SK-N-SH treated with all-trans-retinoic acid at 6 μM for 48 hours (cell line): ENCODE results near the gene ARL15.

ENCODE experiments used
- ATAC-seq: fragments of 200-7000 bp; cut with Tn5 transposase; 3 replicates; pipeline ENCODE4 v1.9.1; 2020; ENCODE audit warnings: mild to moderate bottlenecking, moderate library complexity
- ARNTL ChIP-seq: fragments of 450-650 bp; formaldehyde crosslinking; IDR thresholded peaks from 2 replicates; pipeline ENCODE4 v1.5.0; 2020; ENCODE audit warnings: low read depth, mild to moderate bottlenecking, moderate library complexity, borderline replicate concordance
- BACH2 ChIP-seq: fragments of 250-450 bp; sonication (Bioruptor Pico); IDR thresholded peaks from 2 replicates; pipeline ENCODE4 v1.9.0; 2021; ENCODE audit warnings: mild to moderate bottlenecking, borderline replicate concordance
- ESRRG ChIP-seq: fragments of 250-450 bp; sonication (Bioruptor Pico); IDR thresholded peaks from 2 replicates; pipeline ENCODE4 v1.6.1; 2021; ENCODE audit warnings: mild to moderate bottlenecking
- GLIS3 ChIP-seq: fragments of 250-450 bp; sonication (Bioruptor Pico); IDR thresholded peaks from 2 replicates; pipeline ENCODE4 v1.5.0; 2020; ENCODE audit warnings: mild to moderate bottlenecking, moderate library complexity
- ISL1 ChIP-seq: fragments of 250-450 bp; sonication (Bioruptor Pico); IDR thresholded peaks from 2 replicates; pipeline ENCODE4 v2.1.2; 2022; ENCODE audit warnings: mild to moderate bottlenecking, moderate library complexity
- OSR1 ChIP-seq: fragments of 250-450 bp; sonication (Bioruptor Pico); IDR thresholded peaks from 2 replicates; pipeline ENCODE4 v1.8.0; 2022; ENCODE audit warnings: moderate library complexity, mild to moderate bottlenecking, inconsistent platforms
- PPARA ChIP-seq: fragments of 250-450 bp; sonication (Bioruptor Pico); IDR thresholded peaks from 2 replicates; pipeline ENCODE4 v1.5.0; 2020; ENCODE audit warnings: mild to moderate bottlenecking, borderline replicate concordance
- RARB ChIP-seq: fragments of 250-450 bp; sonication (Bioruptor Pico); IDR thresholded peaks from 2 replicates; pipeline ENCODE4 v1.8.0; 2021; ENCODE audit warnings: mild to moderate bottlenecking, moderate library complexity
- SNAI2 ChIP-seq: fragments of 250-450 bp; sonication (Bioruptor Pico); IDR thresholded peaks from 2 replicates; pipeline ENCODE4 v1.5.0; 2020; ENCODE audit warnings: mild to moderate bottlenecking, moderate library complexity
- TCF4 ChIP-seq: fragments of 250-450 bp; sonication (Bioruptor Pico); IDR thresholded peaks from 2 replicates; pipeline ENCODE4 v1.8.0; 2021; ENCODE audit warnings: mild to moderate bottlenecking, moderate library complexity, borderline replicate concordance
- TOX ChIP-seq: fragments of 250-450 bp; sonication (Bioruptor Pico); IDR thresholded peaks from 2 replicates; pipeline ENCODE4 v1.8.0; 2021; ENCODE audit warnings: mild to moderate bottlenecking, moderate library complexity, borderline replicate concordance
- ZC3H10 ChIP-seq: fragments of 250-450 bp; sonication (Bioruptor Pico); IDR thresholded peaks from 2 replicates; pipeline ENCODE4 v1.5.1; 2021; ENCODE audit warnings: mild to moderate bottlenecking, moderate library complexity
- ZFP3 ChIP-seq: fragments of 250-450 bp; sonication (Bioruptor Pico); IDR thresholded peaks from 2 replicates; pipeline ENCODE4 v1.5.0; 2020; ENCODE audit warnings: mild to moderate bottlenecking, moderate library complexity
- ZFP30 ChIP-seq: fragments of 450-650 bp; formaldehyde crosslinking; IDR thresholded peaks from 2 replicates; pipeline ENCODE4 v1.5.0; 2022; ENCODE audit warnings: mild to moderate bottlenecking, moderate library complexity
- ZNF565 ChIP-seq: fragments of 450-650 bp; formaldehyde crosslinking; conservative IDR thresholded peaks from 2 replicates; pipeline ENCODE4 v1.5.0; 2020; ENCODE audit warnings: low read depth, mild to moderate bottlenecking, moderate library complexity
- ZNF70 ChIP-seq: fragments of 450-650 bp; formaldehyde crosslinking; IDR thresholded peaks from 2 replicates; pipeline ENCODE4 v1.5.0; 2020; ENCODE audit warnings: mild to moderate bottlenecking, moderate library complexity
- ZNF8 ChIP-seq: fragments of 450-650 bp; formaldehyde crosslinking; IDR thresholded peaks from 2 replicates; pipeline ENCODE4 v1.5.0; 2020; ENCODE audit warnings: mild to moderate bottlenecking, moderate library complexity
- TF ChIP-seq, protein P1 (sequence below): fragments of 250-450 bp; sonication (Bioruptor Pico); IDR thresholded peaks from 2 replicates; pipeline ENCODE4 v1.5.0; 2020; ENCODE audit warnings: mild to moderate bottlenecking, moderate library complexity
- TF ChIP-seq, protein P2 (sequence below): fragments of 250-450 bp; sonication (Bioruptor Pico); IDR thresholded peaks from 2 replicates; pipeline ENCODE4 v1.5.1; 2021; ENCODE audit warnings: mild to moderate bottlenecking, moderate library complexity
- TF ChIP-seq, protein P3 (sequence below): fragments of 250-450 bp; sonication (Bioruptor Pico); IDR thresholded peaks from 2 replicates; pipeline ENCODE4 v1.8.0; 2020; ENCODE audit warnings: mild to moderate bottlenecking, moderate library complexity, borderline replicate concordance
- TF ChIP-seq, protein P4 (sequence below): fragments of 250-450 bp; sonication (Bioruptor Pico); IDR thresholded peaks from 2 replicates; pipeline ENCODE4 v1.5.1; 2020; ENCODE audit warnings: low read depth, mild to moderate bottlenecking, moderate library complexity

Gene ARL15

DNA sequence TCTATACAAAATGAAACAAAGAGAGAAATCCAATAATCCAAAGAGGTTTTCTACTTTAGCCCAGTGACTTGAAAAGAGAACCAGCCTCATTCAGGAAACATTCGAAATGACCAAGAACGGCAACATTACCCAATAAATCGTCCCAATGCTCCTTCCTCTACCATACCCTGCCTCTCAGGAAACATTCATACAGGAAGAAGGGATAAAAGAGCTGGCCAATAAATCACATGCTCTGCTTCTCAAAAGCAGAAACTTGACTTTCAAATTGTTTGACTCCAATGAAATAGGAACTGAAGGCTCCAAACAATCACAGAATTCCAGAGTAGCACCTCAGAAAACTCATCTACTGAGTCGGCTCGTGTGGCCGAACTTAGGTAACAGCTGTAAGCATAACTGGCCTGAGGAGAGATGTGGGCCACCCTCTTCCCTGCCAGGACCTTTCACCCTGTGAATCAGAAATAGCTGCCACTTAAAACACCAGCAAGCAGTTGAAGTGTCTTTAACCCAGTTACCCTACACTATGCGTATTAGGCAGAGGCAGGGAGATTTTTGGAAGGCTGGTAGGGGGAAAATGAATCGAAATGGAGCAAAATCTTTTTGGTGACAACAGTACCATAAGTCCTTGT lies 14.6 kb downstream of the ARL15 start:
- TF ChIP-seq, protein P1, sequence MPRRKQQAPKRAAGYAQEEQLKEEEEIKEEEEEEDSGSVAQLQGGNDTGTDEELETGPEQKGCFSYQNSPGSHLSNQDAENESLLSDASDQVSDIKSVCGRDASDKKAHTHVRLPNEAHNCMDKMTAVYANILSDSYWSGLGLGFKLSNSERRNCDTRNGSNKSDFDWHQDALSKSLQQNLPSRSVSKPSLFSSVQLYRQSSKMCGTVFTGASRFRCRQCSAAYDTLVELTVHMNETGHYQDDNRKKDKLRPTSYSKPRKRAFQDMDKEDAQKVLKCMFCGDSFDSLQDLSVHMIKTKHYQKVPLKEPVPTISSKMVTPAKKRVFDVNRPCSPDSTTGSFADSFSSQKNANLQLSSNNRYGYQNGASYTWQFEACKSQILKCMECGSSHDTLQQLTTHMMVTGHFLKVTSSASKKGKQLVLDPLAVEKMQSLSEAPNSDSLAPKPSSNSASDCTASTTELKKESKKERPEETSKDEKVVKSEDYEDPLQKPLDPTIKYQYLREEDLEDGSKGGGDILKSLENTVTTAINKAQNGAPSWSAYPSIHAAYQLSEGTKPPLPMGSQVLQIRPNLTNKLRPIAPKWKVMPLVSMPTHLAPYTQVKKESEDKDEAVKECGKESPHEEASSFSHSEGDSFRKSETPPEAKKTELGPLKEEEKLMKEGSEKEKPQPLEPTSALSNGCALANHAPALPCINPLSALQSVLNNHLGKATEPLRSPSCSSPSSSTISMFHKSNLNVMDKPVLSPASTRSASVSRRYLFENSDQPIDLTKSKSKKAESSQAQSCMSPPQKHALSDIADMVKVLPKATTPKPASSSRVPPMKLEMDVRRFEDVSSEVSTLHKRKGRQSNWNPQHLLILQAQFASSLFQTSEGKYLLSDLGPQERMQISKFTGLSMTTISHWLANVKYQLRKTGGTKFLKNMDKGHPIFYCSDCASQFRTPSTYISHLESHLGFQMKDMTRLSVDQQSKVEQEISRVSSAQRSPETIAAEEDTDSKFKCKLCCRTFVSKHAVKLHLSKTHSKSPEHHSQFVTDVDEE (CRISPR knock-in tag), result no peak
- TF ChIP-seq TOX (CRISPR knock-in tag), result no peak
- TF ChIP-seq BACH2 (CRISPR knock-in tag), result no peak
- TF ChIP-seq ARNTL (CRISPR knock-in tag), result no peak
- TF ChIP-seq ISL1 (CRISPR knock-in tag), result no peak
- no peak for TF ChIP-seq SNAI2 (CRISPR knock-in tag)
- TF ChIP-seq, protein P2, sequence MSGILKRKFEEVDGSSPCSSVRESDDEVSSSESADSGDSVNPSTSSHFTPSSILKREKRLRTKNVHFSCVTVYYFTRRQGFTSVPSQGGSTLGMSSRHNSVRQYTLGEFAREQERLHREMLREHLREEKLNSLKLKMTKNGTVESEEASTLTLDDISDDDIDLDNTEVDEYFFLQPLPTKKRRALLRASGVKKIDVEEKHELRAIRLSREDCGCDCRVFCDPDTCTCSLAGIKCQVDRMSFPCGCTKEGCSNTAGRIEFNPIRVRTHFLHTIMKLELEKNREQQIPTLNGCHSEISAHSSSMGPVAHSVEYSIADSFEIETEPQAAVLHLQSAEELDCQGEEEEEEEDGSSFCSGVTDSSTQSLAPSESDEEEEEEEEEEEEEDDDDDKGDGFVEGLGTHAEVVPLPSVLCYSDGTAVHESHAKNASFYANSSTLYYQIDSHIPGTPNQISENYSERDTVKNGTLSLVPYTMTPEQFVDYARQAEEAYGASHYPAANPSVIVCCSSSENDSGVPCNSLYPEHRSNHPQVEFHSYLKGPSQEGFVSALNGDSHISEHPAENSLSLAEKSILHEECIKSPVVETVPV, result no peak
- TF ChIP-seq GLIS3, result no peak
- TF ChIP-seq ZC3H10 (CRISPR knock-in tag), result no peak
- no peak for TF ChIP-seq PPARA
- TF ChIP-seq, protein P3, sequence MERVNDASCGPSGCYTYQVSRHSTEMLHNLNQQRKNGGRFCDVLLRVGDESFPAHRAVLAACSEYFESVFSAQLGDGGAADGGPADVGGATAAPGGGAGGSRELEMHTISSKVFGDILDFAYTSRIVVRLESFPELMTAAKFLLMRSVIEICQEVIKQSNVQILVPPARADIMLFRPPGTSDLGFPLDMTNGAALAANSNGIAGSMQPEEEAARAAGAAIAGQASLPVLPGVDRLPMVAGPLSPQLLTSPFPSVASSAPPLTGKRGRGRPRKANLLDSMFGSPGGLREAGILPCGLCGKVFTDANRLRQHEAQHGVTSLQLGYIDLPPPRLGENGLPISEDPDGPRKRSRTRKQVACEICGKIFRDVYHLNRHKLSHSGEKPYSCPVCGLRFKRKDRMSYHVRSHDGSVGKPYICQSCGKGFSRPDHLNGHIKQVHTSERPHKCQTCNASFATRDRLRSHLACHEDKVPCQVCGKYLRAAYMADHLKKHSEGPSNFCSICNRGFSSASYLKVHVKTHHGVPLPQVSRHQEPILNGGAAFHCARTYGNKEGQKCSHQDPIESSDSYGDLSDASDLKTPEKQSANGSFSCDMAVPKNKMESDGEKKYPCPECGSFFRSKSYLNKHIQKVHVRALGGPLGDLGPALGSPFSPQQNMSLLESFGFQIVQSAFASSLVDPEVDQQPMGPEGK (CRISPR knock-in tag), result no peak
- TF ChIP-seq ZNF565 (CRISPR knock-in tag), result no peak
- no peak for TF ChIP-seq RARB
- TF ChIP-seq, protein P4, sequence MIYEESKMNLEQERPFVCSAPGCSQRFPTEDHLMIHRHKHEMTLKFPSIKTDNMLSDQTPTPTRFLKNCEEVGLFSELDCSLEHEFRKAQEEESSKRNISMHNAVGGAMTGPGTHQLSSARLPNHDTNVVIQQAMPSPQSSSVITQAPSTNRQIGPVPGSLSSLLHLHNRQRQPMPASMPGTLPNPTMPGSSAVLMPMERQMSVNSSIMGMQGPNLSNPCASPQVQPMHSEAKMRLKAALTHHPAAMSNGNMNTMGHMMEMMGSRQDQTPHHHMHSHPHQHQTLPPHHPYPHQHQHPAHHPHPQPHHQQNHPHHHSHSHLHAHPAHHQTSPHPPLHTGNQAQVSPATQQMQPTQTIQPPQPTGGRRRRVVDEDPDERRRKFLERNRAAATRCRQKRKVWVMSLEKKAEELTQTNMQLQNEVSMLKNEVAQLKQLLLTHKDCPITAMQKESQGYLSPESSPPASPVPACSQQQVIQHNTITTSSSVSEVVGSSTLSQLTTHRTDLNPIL (CRISPR knock-in tag), result no peak
- no peak for TF ChIP-seq TCF4 (CRISPR knock-in tag)
- TF ChIP-seq ZFP30 (CRISPR knock-in tag), result no peak
- TF ChIP-seq ZNF70, result no peak
- no peak for TF ChIP-seq ZNF8 (CRISPR knock-in tag)

DNA sequence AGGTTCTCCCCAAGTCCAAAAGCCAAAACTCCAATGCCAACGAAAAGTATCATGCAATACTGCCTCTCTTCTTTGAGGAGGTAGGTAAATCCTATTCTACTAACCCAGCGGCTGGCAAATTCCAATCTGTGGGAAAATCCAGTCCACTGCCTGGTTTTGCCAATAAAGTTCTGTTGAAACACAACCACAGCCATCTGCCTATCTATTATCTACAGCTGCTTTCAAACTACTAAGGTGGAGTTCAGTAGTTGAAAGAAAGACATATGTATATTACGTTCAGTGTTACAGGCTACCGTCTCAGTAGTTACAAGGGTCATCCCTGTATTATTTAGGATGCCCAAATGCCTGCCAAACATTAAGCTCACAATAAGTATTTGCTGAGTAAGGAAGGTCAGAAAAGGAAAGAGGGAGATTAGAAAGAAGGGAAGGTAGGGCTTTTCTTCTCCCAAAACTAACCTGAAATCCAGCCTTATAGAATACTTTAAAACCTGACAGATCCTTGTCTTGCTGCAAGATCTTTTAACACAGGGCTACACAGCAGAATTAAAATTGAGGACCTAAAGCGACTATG lies 16.2 kb downstream of the ARL15 start:
- ATAC-seq, result no peak
- TF ChIP-seq OSR1 (CRISPR knock-in tag) (no peak), ARNTL (CRISPR knock-in tag) (no peak), GLIS3 (no peak), ZNF565 (CRISPR knock-in tag) (no peak), ZFP3 (CRISPR knock-in tag) (no peak), BACH2 (CRISPR knock-in tag) (no peak), RARB (no peak), ESRRG (CRISPR knock-in tag) (no peak), ISL1 (CRISPR knock-in tag) (no peak), ZNF8 (CRISPR knock-in tag) (no peak), TOX (CRISPR knock-in tag) (no peak), ZNF70 (no peak)
- TF ChIP-seq, protein P2, result no peak
- TF ChIP-seq, protein P1 (CRISPR knock-in tag), result no peak
- TF ChIP-seq, protein P3 (CRISPR knock-in tag), result no peak
- TF ChIP-seq, protein P4 (CRISPR knock-in tag), result no peak

More for the DNA sequence above, 14.6 kb downstream of the ARL15 start:
- no peak for ATAC-seq
